GM12878 (cell line): Measurements from ENCODE around the gene ZBTB4. TPM values are rescaled to one million over a fixed set of nuclear protein-coding genes. Genes with fewer than 3 reads are reported as not detected.

ENCODE experiments used
- ATAC-seq: fragments of 200-7000 bp; cut with Tn5 transposase; 3 replicates; pipeline ENCODE4 v1.9.1; 2020; ENCODE audit warnings: mild to moderate bottlenecking, moderate library complexity
- BruUV-seq: library from RNA; stranded (reverse); fragments of 400-500 nt; replicated peaks from 2 replicates; lab custom pipeline; 2021; lab: Mats Ljungman, UMichigan
- CTCF ChIA-PET: fragments of 300-600 bp; sonication (Branson Sonifier 250); formaldehyde crosslinking; extraction: SDS; loops from one replicate; lab custom pipeline; 2021; ENCODE audit warnings: inconsistent platforms; lab: Yijun Ruan, JAX
- POLR2A ChIA-PET: fragments of 350-600 bp; formaldehyde crosslinking; extraction: SDS; loops from one replicate; lab custom pipeline; 2021; ENCODE audit warnings: inconsistent platforms; lab: Charles Lee
- RAD21 ChIA-PET: fragments of 300-600 bp; sonication (Branson Sonifier 250); formaldehyde crosslinking; loops from one replicate; lab custom pipeline; 2023; ENCODE audit warnings: antibody characterized with exemption; ENCODE audit not compliant: unreplicated experiment; lab: Charles Lee
- SMC1A ChIA-PET: fragments of 300-600 bp; sonication (Branson Sonifier 250); formaldehyde crosslinking; loops from one replicate; lab custom pipeline; 2023; ENCODE audit not compliant: unreplicated experiment, uncharacterized antibody; lab: Charles Lee
- DNase-seq: peaks from one replicate; pipeline ENCODE4 v3.0.0-alpha.2; 2011; ENCODE audit warnings: low read depth, low spot score
- FAIRE-seq: peaks from 3 replicates; lab custom pipeline; 2011; peaks lifted over from hg19 to GRCh38; lab: Jason Lieb, UNC
- H2AFZ ChIP-seq: 2 replicates; pipeline ENCODE4 v1.6.0; 2011; ENCODE audit warnings: low read depth, low read length, control low read depth; ENCODE audit not compliant: control insufficient read depth
- H3K27ac ChIP-seq: 2 replicates; pipeline ENCODE4 v1.5.1; 2011; ENCODE audit warnings: control low read depth; ENCODE audit not compliant: control insufficient read depth, insufficient read depth
- H3K27me3 ChIP-seq, 2 experiments: replicated peaks in 1 of 2; 2 replicates each; pipeline versions ENCODE4 v1.6.0 to v1.6.1; 2011; ENCODE audit warnings: low read length in 1 of 2; ENCODE audit not compliant: control insufficient read depth in 2 of 2, insufficient read depth in 2 of 2
- H3K36me3 ChIP-seq, 2 experiments: 2 replicates each; pipeline ENCODE4 v1.5.1; 2011; ENCODE audit warnings: low read length in 1 of 2; ENCODE audit not compliant: control insufficient read depth in 2 of 2, insufficient read depth in 2 of 2
- H3K4me1 ChIP-seq: 2 replicates; pipeline ENCODE4 v1.6.1; 2011; ENCODE audit warnings: mild to moderate bottlenecking, low read length, moderate library complexity, mixed read lengths; ENCODE audit not compliant: control insufficient read depth, insufficient read depth
- H3K4me2 ChIP-seq: 2 replicates; pipeline ENCODE4 v1.6.0; 2011; ENCODE audit warnings: control low read depth; ENCODE audit not compliant: control insufficient read depth, insufficient read depth
- H3K4me3 ChIP-seq: fragments of 200-600 bp; sonication (generic); 2 replicates; pipeline ENCODE4 v1.5.1; 2016
- H3K79me2 ChIP-seq: 2 replicates; pipeline ENCODE4 v1.6.0; 2011; ENCODE audit warnings: low read length; ENCODE audit not compliant: control insufficient read depth, insufficient read depth
- H3K9ac ChIP-seq: 2 replicates; pipeline ENCODE4 v1.8.0; 2011; ENCODE audit warnings: low read length, control low read depth, mixed read lengths; ENCODE audit not compliant: control insufficient read depth, insufficient read depth
- H3K9me3 ChIP-seq: replicated peaks from 3 replicates; pipeline ENCODE4 v1.5.1; 2011; ENCODE audit warnings: mild to moderate bottlenecking, low read length; ENCODE audit not compliant: control insufficient read depth, insufficient read depth
- H4K20me1 ChIP-seq: 2 replicates; pipeline ENCODE4 v1.6.0; 2011; ENCODE audit not compliant: control insufficient read depth, insufficient read depth
- BMI1 ChIP-seq: fragments of 450-650 bp; IDR thresholded peaks from 2 replicates; pipeline ENCODE4 v1.6.1; 2016; ENCODE audit warnings: mild to moderate bottlenecking, moderate library complexity, borderline replicate concordance
- CBFB ChIP-seq: IDR thresholded peaks from 2 replicates; pipeline ENCODE4 v1.6.1; 2016; ENCODE audit warnings: antibody characterized with exemption, low read depth
- LARP7 ChIP-seq: fragments of 450-650 bp; IDR thresholded peaks from 2 replicates; pipeline ENCODE4 v1.6.1; 2017; ENCODE audit warnings: mild to moderate bottlenecking
- MTA3 ChIP-seq: IDR thresholded peaks from 2 replicates; pipeline ENCODE4 v1.6.1; 2012; ENCODE audit warnings: low read length, inconsistent platforms, borderline replicate concordance
- NR2C2 ChIP-seq: IDR thresholded peaks from 2 replicates; pipeline ENCODE4 v1.6.1; 2011; ENCODE audit warnings: borderline replicate concordance, low read depth; ENCODE audit not compliant: control insufficient read depth, insufficient read length
- PRDM15 ChIP-seq: fragments of 450-650 bp; formaldehyde crosslinking; IDR thresholded peaks from 2 replicates; pipeline ENCODE4 v1.4.0; 2020; ENCODE audit warnings: mild to moderate bottlenecking, moderate library complexity
- SMC3 ChIP-seq: IDR thresholded peaks from 2 replicates; pipeline ENCODE4 v1.6.1; 2011; ENCODE audit warnings: low read length, improper control_type of control experiment, borderline replicate concordance
- SREBF2 ChIP-seq: IDR thresholded peaks from 2 replicates; pipeline ENCODE4 v1.6.1; 2012; ENCODE audit warnings: mild to moderate bottlenecking, low read length
- USF1 ChIP-seq: IDR thresholded peaks from 2 replicates; pipeline ENCODE4 v1.6.1; 2011; ENCODE audit warnings: borderline replicate concordance, low read depth, mild to moderate bottlenecking, moderate library complexity, mixed read lengths, low read length; ENCODE audit not compliant: insufficient read depth; ENCODE audit errors: extremely low read length
- YBX1 ChIP-seq: fragments of 450-650 bp; IDR thresholded peaks from 2 replicates; pipeline ENCODE4 v1.6.1; 2016; ENCODE audit warnings: antibody characterized with exemption
- WGBS: methylation state at CpG from one replicate; pipeline ENCODE4 v1.1.6; 2016; ENCODE audit warnings: low lambda C conversion rate; ENCODE audit not compliant: insufficient replicate concordance, insufficient coverage; ENCODE audit errors: missing lambda C conversion rate; 5-methylcytosine and 5-hydroxymethylcytosine counted together
- in situ Hi-C: fragments of 300-500 bp; cut with MboI; formaldehyde crosslinking; loops from 9 replicates; pipeline ENCODE4 v1.14.3; 2018; ENCODE audit warnings: mixed read lengths
- intact Hi-C: fragments of 100-400 bp; cut with micrococcal nuclease; formaldehyde crosslinking; loops from one replicate; pipeline ENCODE4 v1.14.2; 2022; ENCODE audit not compliant: unreplicated experiment
- polyA plus RNA-seq, 11 experiments: library from polyadenylated mRNA; depleted of rRNA in 4 of 11; unstranded in 6 of 11; stranded (reverse) in 5 of 11; fragments of >200 nt; fragmentation: Nextera tagmentation in 4 of 11; fragmentation: Illumina TruSeq in 1 of 11; extraction: Ambion mirVana in 4 of 11; extraction: Trizol in 1 of 11; gene quantifications; 1 replicate in 1 of 11; 2 replicates in 10 of 11; pipeline versions ENCODE4 v1.2.1 to v1.2.3, GENCODE V29; 2011 to 2016; ENCODE audit warnings: inconsistent platforms in 2 of 11, missing spikeins in 2 of 11, low read depth in 1 of 11
- total RNA-seq, 4 experiments: library from RNA; depleted of rRNA in 3 of 4; stranded (reverse); fragments of >200 nt in 3 of 4; fragmentation: Illumina TruSeq in 1 of 4; extraction: Trizol in 1 of 4; gene quantifications; 2 replicates each; pipeline versions ENCODE4 v1.2.1 to v1.2.3, GENCODE V29; 2013 to 2021

ZBTB4 gene
- total and polyA plus RNA-seq, 10 of the 15 experiments (the other 5 are each of a cell fraction or from before 2014, with no cell fraction given): 2.0 to 14.9 (median 6.9) TPM

- ChIA-PET SMC1A (no interaction called here), CTCF (interaction anchor here (0.8 kb wide), 1 partner anchor 70 kb away, joined by 3 read pairs; no protein-coding TSS in a partner anchor), POLR2A (no interaction called here), RAD21 (no interaction called here)
- no peak overlapping the region for H3K4me2 ChIP-seq
- H3K4me3 ChIP-seq: no peak overlapping the region
- no peaks in the 10 kb centered on the region for H3K79me2 ChIP-seq
- H3K9ac ChIP-seq: no peak overlapping the region
- no TSS peak for BruUV-seq
- intact Hi-C loops: no loop called here
- TF ChIP-seq SREBF2: no peak
- no peak for TF ChIP-seq PRDM15
- TF ChIP-seq YBX1: no peak
- no peak for TF ChIP-seq USF1
- no peak for TF ChIP-seq BMI1
- no peak for TF ChIP-seq CBFB
- TF ChIP-seq SMC3: no peak
- TF ChIP-seq NR2C2: no peak
- no peak for TF ChIP-seq MTA3
- TF ChIP-seq LARP7: no peak
- TF ChIP-seq, all 136 proteins: peak for 0
- ATAC-seq (no peak), FAIRE-seq (no peak), DNase-seq (no peak)
- Histone ChIP-seq H3K4me1 (no peaks in the 10 kb centered on the region), H2AFZ (no peak overlapping the region), H3K27ac (no peak overlapping the region), H4K20me1 (no peaks in the 10 kb centered on the region), H3K36me3 (no peaks in the 10 kb centered on the region), H3K9me3 (no peaks in the 10 kb centered on the region), H3K27me3 (no peaks in the 10 kb centered on the region; a peak in 1 of 4 replicates)
- in situ Hi-C loops: no loop called here
- WGBS: 62% methylated on average over 29 of the region's 29 CpGs
These were observed 52.4 kb downstream of the ZBTB4 start for GRCh38 chr17:7426896-7427489.
